HG03558 (cell line): Measurements from ENCODE around the gene INO80D.
A peak's percentile ranks its signal among the peaks of the same experiment; 100 is the strongest.

Source experiments
- ATAC-seq: cut with Tn5 transposase; IDR thresholded peaks from one replicate; pipeline ENCODE4 v1.9.1; 2021; ENCODE audit warnings: moderate number of reproducible peaks; ENCODE audit not compliant: unreplicated experiment; ENCODE audit errors: extremely low read depth

INO80D gene

DNA sequence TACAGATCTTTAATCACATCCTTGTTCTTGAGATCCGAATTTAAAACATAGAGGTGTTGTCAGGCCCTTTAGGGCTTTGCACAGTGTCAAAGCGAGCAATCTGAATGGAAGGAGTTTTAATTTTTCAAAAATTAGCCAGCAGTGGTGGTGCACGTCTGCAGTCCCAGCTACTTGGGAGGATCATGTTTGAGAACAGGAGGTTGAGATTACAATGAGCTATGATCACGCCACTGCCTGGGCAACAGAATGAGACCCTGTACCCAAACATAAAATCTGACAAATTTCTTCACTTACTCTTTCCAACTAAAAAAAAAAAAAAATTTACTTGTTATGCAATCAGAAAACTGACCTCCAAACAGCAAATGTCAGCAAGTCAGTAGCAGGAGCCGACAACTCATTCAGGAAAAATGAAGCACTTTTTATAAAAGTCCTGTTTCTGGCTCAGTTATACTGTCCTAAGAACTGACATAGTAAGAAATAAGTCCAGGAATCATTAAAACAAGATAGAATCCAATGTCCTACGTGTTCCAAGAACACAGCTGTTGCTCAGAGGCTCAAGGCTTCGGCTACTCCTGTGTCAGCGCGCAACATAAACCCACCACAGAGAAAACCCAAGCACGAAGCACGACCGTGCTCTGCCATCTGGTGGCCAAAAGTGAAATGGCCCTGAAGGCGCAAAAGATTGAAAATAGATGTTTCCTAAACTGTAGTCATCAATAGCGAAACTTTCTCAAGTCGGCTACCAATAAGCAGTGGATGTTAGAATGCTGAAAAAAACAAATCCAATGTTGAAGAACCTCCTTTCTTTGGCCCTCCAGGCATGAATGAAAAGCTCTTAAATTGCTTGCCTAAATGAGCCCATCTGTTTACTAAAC, 138.1 kb downstream of the INO80D start:
- peak; percentile 64 for ATAC-seq

DNA sequence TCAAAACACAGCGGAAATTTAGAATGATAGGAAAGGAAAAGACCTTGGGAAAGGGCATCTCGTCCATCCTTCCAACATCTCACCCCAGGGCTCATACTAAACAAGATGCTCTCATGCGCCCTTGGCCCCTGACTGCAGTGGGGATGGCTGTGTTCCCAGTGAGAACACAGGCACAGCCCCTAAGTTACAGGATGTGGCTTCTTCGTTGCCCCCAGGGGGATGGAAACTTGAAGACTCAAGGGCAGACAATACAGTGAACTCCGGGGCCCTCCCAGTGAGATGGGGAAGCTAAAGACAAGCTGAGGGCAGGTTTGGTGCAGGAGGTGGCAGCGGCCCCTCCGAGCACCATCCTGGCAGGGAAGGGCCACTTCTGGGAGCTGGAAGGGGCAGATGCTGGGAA, 139.7 kb downstream of the INO80D start:
- ATAC-seq, result no peak
